IMR-90 (cell line): ENCODE results near the gene PPM1G.

ENCODE experiments used
- FOS ChIP-seq: fragments of 150-350 bp; IDR thresholded peaks from 2 replicates; pipeline ENCODE4 v1.6.1; 2016; ENCODE audit warnings: low read depth, low read length
- NFE2L2 ChIP-seq: fragments of 150-350 bp; IDR thresholded peaks from 2 replicates; pipeline ENCODE4 v1.6.1; 2016; ENCODE audit warnings: low read depth, mild to moderate bottlenecking, low read length
- POLR2A ChIP-seq: IDR thresholded peaks from 2 replicates; pipeline ENCODE4 v1.6.1; 2012; ENCODE audit warnings: mild to moderate bottlenecking, low read depth, low read length
- RCOR1 ChIP-seq: IDR thresholded peaks from 2 replicates; pipeline ENCODE4 v1.6.1; 2012; ENCODE audit warnings: mild to moderate bottlenecking, low read length, improper control_type of control experiment; ENCODE audit not compliant: insufficient replicate concordance
- TF ChIP-seq, protein P1 (sequence below): fragments of 150-350 bp; IDR thresholded peaks from 2 replicates; pipeline ENCODE4 v1.6.1; 2016; ENCODE audit warnings: low read depth, mild to moderate bottlenecking, low read length, moderate library complexity, borderline replicate concordance
- TF ChIP-seq, protein P2 (sequence below): conservative IDR thresholded peaks from 2 replicates; pipeline ENCODE4 v1.5.1; 2012; ENCODE audit warnings: mild to moderate bottlenecking, low read depth, low read length, improper control_type of control experiment

DNA sequence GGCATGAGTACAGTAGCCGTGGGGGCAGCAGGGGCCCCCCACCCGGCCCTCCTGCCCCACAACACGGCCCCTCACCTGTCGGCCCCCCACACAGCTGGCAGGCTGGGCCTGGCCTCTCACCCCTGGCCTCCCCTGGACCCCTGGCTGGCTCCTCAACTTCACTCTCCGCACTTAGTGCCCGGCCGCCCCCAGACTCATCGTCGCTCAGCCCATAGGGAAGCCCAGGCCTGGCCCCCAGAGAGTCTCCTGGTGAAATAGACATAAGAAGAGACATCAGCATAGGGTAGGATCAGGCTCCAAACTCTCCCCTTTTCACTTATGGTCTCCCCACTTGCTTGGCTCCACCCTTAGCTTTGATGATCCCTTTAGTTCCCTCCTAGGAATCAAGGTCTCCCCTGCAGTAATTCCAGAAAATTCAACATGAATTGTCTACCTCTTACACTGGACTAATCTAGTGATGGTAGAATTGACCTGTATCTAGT lies 30.5 kb downstream of the PPM1G start:
- TF ChIP-seq, protein P1, sequence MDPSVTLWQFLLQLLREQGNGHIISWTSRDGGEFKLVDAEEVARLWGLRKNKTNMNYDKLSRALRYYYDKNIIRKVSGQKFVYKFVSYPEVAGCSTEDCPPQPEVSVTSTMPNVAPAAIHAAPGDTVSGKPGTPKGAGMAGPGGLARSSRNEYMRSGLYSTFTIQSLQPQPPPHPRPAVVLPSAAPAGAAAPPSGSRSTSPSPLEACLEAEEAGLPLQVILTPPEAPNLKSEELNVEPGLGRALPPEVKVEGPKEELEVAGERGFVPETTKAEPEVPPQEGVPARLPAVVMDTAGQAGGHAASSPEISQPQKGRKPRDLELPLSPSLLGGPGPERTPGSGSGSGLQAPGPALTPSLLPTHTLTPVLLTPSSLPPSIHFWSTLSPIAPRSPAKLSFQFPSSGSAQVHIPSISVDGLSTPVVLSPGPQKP: no peak
- TF ChIP-seq, protein P2, sequence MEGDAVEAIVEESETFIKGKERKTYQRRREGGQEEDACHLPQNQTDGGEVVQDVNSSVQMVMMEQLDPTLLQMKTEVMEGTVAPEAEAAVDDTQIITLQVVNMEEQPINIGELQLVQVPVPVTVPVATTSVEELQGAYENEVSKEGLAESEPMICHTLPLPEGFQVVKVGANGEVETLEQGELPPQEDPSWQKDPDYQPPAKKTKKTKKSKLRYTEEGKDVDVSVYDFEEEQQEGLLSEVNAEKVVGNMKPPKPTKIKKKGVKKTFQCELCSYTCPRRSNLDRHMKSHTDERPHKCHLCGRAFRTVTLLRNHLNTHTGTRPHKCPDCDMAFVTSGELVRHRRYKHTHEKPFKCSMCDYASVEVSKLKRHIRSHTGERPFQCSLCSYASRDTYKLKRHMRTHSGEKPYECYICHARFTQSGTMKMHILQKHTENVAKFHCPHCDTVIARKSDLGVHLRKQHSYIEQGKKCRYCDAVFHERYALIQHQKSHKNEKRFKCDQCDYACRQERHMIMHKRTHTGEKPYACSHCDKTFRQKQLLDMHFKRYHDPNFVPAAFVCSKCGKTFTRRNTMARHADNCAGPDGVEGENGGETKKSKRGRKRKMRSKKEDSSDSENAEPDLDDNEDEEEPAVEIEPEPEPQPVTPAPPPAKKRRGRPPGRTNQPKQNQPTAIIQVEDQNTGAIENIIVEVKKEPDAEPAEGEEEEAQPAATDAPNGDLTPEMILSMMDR: no peak
- no peak for TF ChIP-seq NFE2L2
- TF ChIP-seq RCOR1: no peak
- TF ChIP-seq FOS: no peak
- no peak for TF ChIP-seq POLR2A
